ENCODE measurements around the gene BAX.

BAX gene

GRCh38 chr19:48985711-48986110 is 31.0 kb downstream of the BAX start:
- no peak for DNase-seq (ENCODE audit: low read depth, low spot score)

- no peak for DNase-seq (ENCODE audit: low read depth, low spot score)
These were observed 31.5 kb downstream of the BAX start for GRCh38 chr19:48986211-48986610.

- DNase-seq (ENCODE audit: low read depth, low spot score), result no peak
These were observed 32.6 kb downstream of the BAX start for GRCh38 chr19:48987323-48987722.

- DNase-seq (ENCODE audit: low read depth, low spot score), result no peak
These were observed 33.6 kb downstream of the BAX start for GRCh38 chr19:48988286-48988685.

- no peak for DNase-seq (ENCODE audit: low read depth, low spot score)
These were observed 34.2 kb downstream of the BAX start for GRCh38 chr19:48988860-48989259.

- no peak for DNase-seq (ENCODE audit: low read depth, low spot score)
These were observed 35.1 kb downstream of the BAX start for GRCh38 chr19:48989701-48990291.

- no peak for DNase-seq (ENCODE audit: low read depth, low spot score)
These were observed 35.7 kb downstream of the BAX start for GRCh38 chr19:48990400-48990799.

- DNase-seq (ENCODE audit: low read depth, low spot score), result no peak
These were observed 36.4 kb downstream of the BAX start for GRCh38 chr19:48991011-48991609.

- no peak for DNase-seq (ENCODE audit: low read depth, low spot score)
These were observed 37.4 kb downstream of the BAX start for GRCh38 chr19:48991873-48992580.

- no peak for DNase-seq (ENCODE audit: low read depth, low spot score)
These were observed 38.0 kb downstream of the BAX start for GRCh38 chr19:48992581-48993174.

GRCh38 chr19:48993175-48994034 is 38.7 kb downstream of the BAX start, which contains the start of the genes GYS1 and RUVBL2:
GYS1 (minus strand) TSS chr19:48993309; CDS start chr19:48993112, 197 bp downstream.
RUVBL2 (plus strand) TSS chr19:48993887; CDS start chr19:48993912, 25 bp downstream.
- peak; percentile 99 for DNase-seq (ENCODE audit: low read depth, low spot score)

- DNase-seq (ENCODE audit: low read depth, low spot score), result no peak
These were observed 39.3 kb downstream of the BAX start for GRCh38 chr19:48994035-48994386.

GRCh38 chr19:48997972-48998371 is 43.3 kb downstream of the BAX start:
- no peak for DNase-seq (ENCODE audit: low read depth, low spot score)

- DNase-seq (ENCODE audit: low read depth, low spot score), result peak; percentile 46
These were observed 45.0 kb downstream of the BAX start for GRCh38 chr19:48999481-49000325.

GRCh38 chr19:49004133-49004532 is 49.5 kb downstream of the BAX start:
- DNase-seq (ENCODE audit: low read depth, low spot score), result no peak

GRCh38 chr19:49004964-49005614 is 50.4 kb downstream of the BAX start:
- no peak for DNase-seq (ENCODE audit: low read depth, low spot score)

GRCh38 chr19:49006905-49007304 is 52.2 kb downstream of the BAX start:
- no peak for DNase-seq (ENCODE audit: low read depth, low spot score)

GRCh38 chr19:49009828-49010227 is 55.2 kb downstream of the BAX start:
- DNase-seq (ENCODE audit: low read depth, low spot score), result no peak

- no peak for DNase-seq (ENCODE audit: low read depth, low spot score)
These were observed 55.8 kb downstream of the BAX start for GRCh38 chr19:49010453-49010852.

- no peak for DNase-seq (ENCODE audit: low read depth, low spot score)
These were observed 56.5 kb downstream of the BAX start for GRCh38 chr19:49011194-49011593.

Measured in activated CD4-positive, CD25-positive, alpha-beta regulatory T cell treated with anti-CD3 and anti-CD28 coated beads, Interleukin-2, amount 50 U/mL, for 16 hours (primary cell).